Left ventricle myocardium inferior (tissue), 1 donor: ENCODE measurements around the gene USH2A. TPM values are rescaled to one million over a fixed set of nuclear protein-coding genes. Genes with fewer than 3 reads are reported as not detected.

Experiments used
- DNase-seq: peaks from one replicate; pipeline ENCODE4 v3.0.0-alpha.2; 2020
- H3K27ac ChIP-seq: fragments of 200-600 bp; replicated peaks from 2 replicates; pipeline ENCODE4 v1.8.0; 2021
- H3K27me3 ChIP-seq: fragments of 200-600 bp; 2 replicates; pipeline ENCODE4 v1.8.0; 2021; ENCODE audit warnings: low read depth
- H3K36me3 ChIP-seq: fragments of 200-600 bp; 2 replicates; pipeline ENCODE4 v1.8.0; 2021
- H3K4me1 ChIP-seq: fragments of 200-600 bp; 2 replicates; pipeline ENCODE4 v1.8.0; 2021
- H3K4me3 ChIP-seq: fragments of 200-600 bp; 2 replicates; pipeline ENCODE4 v1.8.0; 2021; ENCODE audit warnings: mild to moderate bottlenecking, moderate library complexity
- H3K9me3 ChIP-seq: fragments of 200-600 bp; replicated peaks from 2 replicates; pipeline ENCODE4 v1.8.0; 2021
- intact Hi-C: fragments of 100-400 bp; cut with micrococcal nuclease; formaldehyde crosslinking; loops from one replicate; pipeline ENCODE4 v1.11.0; 2022
- total RNA-seq: library from RNA; stranded (reverse); fragmentation: NEBNext Ultra II Directional; extraction: Animal tissue kit (Norgen Biotek cat#: 25700); gene quantifications from one replicate; pipeline ENCODE4 v1.2.1, GENCODE V29; 2021
- TF ChIP-seq, protein P1 (sequence below): fragments of 200-600 bp; IDR thresholded peaks from 2 replicates; pipeline ENCODE4 v1.8.0; 2021; ENCODE audit warnings: antibody characterized with exemption, mild to moderate bottlenecking, borderline replicate concordance
- donor health status: DM: no; HTN: yes; CAD: no; lungs with severe emphysema.

Gene USH2A
- total RNA-seq, 1 donor from 2014 or later, result 3.6 TPM

DNA sequence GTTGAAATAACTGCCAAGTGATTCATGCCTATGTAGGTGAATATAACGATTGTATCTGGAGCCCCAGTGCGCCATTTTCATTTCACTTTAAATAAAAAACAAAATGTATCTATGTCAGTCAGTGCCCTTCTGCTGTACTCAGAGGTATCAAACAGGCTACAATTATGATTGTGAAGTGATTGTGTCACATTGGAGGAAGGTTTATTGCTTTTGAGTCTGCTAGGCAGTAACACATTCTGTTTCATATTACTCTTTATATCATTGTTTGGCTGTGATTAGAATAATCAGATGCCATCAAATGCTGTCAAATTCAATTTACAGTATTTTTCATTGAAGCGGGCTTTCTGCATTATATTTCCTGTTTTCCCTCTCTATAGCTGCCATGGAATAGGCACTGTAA lies 684.2 kb downstream of the USH2A start:
- intact Hi-C loops, result no loop called here
- Histone ChIP-seq H3K27me3 (no peaks in the 10 kb centered on the region), H3K4me3 (no peak overlapping the region), H3K27ac (no peak overlapping the region), H3K4me1 (no peaks in the 10 kb centered on the region), H3K9me3 (peaks cover 12% of the 10 kb centered on the region), H3K36me3 (no peaks in the 10 kb centered on the region)
- TF ChIP-seq, protein P1, sequence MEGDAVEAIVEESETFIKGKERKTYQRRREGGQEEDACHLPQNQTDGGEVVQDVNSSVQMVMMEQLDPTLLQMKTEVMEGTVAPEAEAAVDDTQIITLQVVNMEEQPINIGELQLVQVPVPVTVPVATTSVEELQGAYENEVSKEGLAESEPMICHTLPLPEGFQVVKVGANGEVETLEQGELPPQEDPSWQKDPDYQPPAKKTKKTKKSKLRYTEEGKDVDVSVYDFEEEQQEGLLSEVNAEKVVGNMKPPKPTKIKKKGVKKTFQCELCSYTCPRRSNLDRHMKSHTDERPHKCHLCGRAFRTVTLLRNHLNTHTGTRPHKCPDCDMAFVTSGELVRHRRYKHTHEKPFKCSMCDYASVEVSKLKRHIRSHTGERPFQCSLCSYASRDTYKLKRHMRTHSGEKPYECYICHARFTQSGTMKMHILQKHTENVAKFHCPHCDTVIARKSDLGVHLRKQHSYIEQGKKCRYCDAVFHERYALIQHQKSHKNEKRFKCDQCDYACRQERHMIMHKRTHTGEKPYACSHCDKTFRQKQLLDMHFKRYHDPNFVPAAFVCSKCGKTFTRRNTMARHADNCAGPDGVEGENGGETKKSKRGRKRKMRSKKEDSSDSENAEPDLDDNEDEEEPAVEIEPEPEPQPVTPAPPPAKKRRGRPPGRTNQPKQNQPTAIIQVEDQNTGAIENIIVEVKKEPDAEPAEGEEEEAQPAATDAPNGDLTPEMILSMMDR, result no peak
- no peak for DNase-seq

DNA sequence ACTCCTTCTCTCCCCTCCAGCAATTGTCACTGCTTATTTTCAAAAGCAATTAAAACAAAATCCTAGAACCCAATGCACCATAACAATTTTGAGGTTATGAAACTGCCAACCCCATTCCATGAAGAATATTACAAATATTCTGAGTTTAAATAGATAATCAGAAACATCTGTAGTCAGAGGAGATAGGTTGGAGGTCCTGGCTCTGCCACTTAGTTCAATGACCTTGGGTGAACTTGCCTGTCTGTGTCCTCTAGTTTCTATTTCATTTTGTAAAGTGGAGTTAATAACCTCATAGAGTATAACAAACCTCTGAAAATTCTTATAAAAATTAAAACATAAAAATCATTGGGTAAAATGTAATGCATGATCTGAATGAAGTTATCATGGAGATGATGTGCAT lies 691.5 kb downstream of the USH2A start:
- DNase-seq, result no peak
- intact Hi-C loops, result no loop called here
- H3K27me3 ChIP-seq, result no peaks in the 10 kb centered on the region
- TF ChIP-seq, protein P1, result no peak
- H3K4me3 ChIP-seq, result no peak overlapping the region
- H3K9me3 ChIP-seq, result peaks cover 17% of the 10 kb centered on the region
- H3K4me1 ChIP-seq, result no peaks in the 10 kb centered on the region
- no peak overlapping the region for H3K27ac ChIP-seq
- H3K36me3 ChIP-seq, result no peaks in the 10 kb centered on the region

DNA sequence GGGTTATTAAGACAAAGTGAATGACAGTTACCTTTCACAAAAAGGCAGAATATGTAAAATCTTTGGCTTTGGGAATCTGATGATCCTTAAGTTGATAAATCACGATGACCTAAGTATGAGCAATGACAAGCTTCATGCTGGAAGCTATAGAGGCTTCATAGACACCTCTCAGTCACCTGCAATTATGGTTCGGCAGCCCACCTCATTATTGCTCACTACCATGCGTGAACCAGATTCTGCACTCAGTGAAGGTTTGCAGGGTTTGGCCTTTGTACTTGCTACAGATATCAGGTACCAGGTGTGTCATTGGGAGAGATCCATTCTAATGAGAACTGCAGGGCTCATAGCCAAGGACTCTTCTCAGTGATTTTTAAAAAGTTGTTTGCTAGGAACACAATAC lies 692.6 kb downstream of the USH2A start:
- Histone ChIP-seq H3K27me3 (no peaks in the 10 kb centered on the region), H3K4me3 (no peak overlapping the region), H3K27ac (no peak overlapping the region), H3K4me1 (no peaks in the 10 kb centered on the region), H3K9me3 (peaks cover 17% of the 10 kb centered on the region), H3K36me3 (no peaks in the 10 kb centered on the region)
- intact Hi-C loops, result no loop called here
- DNase-seq, result no peak
- TF ChIP-seq, protein P1, result no peak

DNA sequence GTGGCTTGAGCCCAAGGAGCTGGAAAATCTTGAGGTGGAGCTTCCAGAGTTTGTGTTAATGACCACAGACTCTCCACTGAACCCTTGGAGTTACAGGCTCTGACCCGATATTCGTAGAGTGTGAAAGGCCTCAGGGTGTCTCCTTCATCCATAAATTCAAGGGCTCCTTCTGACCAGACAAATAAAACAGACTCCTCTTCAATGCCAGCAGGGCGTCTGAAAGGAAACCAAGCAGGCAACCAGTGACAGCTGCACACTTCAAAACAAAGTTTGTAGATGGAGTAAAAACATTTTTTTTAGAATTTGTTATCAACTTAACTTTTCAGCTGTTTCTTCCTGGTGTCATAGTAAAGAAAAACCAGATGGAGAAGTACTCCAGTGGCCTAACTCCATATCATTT lies 695.1 kb downstream of the USH2A start:
- H3K27ac ChIP-seq, result no peak overlapping the region
- TF ChIP-seq, protein P1, result no peak
- H3K4me3 ChIP-seq, result no peak overlapping the region
- DNase-seq, result no peak
- H3K4me1 ChIP-seq, result no peaks in the 10 kb centered on the region
- no peaks in the 10 kb centered on the region for H3K36me3 ChIP-seq
- no peaks in the 10 kb centered on the region for H3K9me3 ChIP-seq
- no peaks in the 10 kb centered on the region for H3K27me3 ChIP-seq
- intact Hi-C loops, result no loop called here

DNA sequence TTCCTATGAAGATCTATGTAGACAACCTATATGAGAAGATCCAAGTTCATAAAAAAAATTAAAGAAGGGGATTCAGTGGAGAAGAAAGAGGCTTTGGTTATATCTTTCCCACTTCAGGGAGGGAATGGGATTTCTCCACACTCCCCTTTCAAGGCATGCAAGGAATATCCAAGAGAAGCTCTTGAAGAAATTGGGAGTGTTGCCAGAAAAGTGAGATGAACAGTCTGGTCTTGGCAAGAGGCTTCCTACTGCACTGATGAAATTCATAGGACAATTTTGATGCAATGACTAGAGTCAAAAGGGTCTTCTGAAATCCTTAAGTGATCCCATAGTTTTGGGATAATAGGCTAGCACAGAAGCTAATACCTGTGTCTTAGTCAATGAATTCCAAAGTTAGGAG lies 703.1 kb downstream of the USH2A start:
- Histone ChIP-seq H3K27me3 (no peaks in the 10 kb centered on the region), H3K4me1 (no peaks in the 10 kb centered on the region), H3K4me3 (no peak overlapping the region), H3K36me3 (no peaks in the 10 kb centered on the region), H3K27ac (no peak overlapping the region), H3K9me3 (no peaks in the 10 kb centered on the region)
- intact Hi-C loops, result no loop called here
- no peak for DNase-seq
- TF ChIP-seq, protein P1, result no peak

DNA sequence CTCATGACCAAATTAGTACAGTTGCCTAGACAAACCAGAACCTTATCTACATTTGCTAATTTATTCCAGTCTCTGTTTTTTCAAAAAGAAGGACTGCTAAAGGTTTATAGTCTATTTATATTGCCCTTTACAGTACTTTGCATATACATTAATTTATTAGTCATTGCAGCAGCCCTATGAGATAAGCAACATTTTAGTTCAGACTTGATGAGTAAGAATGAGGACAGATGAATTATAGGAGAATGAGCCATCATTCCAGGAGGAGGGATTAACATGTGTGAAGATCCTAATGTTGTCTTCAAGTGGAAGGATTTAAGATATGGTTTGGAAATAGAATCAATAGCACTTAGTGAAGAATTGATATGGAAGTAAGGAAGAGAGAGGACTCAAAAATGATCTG lies 703.7 kb downstream of the USH2A start:
- intact Hi-C loops, result no loop called here

More for the DNA sequence above, 703.7 kb downstream of the USH2A start:
- Histone ChIP-seq H3K36me3 (no peaks in the 10 kb centered on the region), H3K9me3 (no peaks in the 10 kb centered on the region), H3K4me1 (no peaks in the 10 kb centered on the region), H3K27me3 (no peaks in the 10 kb centered on the region), H3K27ac (no peak overlapping the region), H3K4me3 (no peak overlapping the region)
- no peak for DNase-seq
- TF ChIP-seq, protein P1, result no peak
